Activated CD4-positive, alpha-beta T cell treated with anti-CD3 and anti-CD28 coated beads, Interleukin-2, amount 50 U/mL, for 16 hours (primary cell): ENCODE measurements around the gene CMTM1.
"Not testable (repeated sequence)": the region's sequence is repeated elsewhere in the genome, so short reads cannot be mapped to it uniquely, and the experiment has no call there.

Experiments used
- DNase-seq: peaks from one replicate; pipeline ENCODE4 v3.0.0-alpha.2; 2020

Gene CMTM1

GRCh38 chr16:66563574-66564334 is 2.5 kb upstream of the CMTM1 start:
- peak; percentile 87 for DNase-seq

GRCh38 chr16:66567270-66567669 is 1.0 kb downstream of the CMTM1 start:
- not testable (repeated sequence) for DNase-seq

GRCh38 chr16:66568355-66568754 is 2.1 kb downstream of the CMTM1 start:
- DNase-seq: no peak

GRCh38 chr16:66569131-66569530 is 2.9 kb downstream of the CMTM1 start:
- no peak for DNase-seq

GRCh38 chr16:66569827-66570405 is 3.7 kb downstream of the CMTM1 start:
- DNase-seq: no peak

- no peak for DNase-seq
Measured at GRCh38 chr16:66572356-66572755, 6.1 kb downstream of the CMTM1 start.

GRCh38 chr16:66574081-66574480 is 7.8 kb downstream of the CMTM1 start:
- no peak for DNase-seq

- DNase-seq: no peak
Measured at GRCh38 chr16:66574531-66574930, 8.3 kb downstream of the CMTM1 start.

GRCh38 chr16:66575060-66575459 is 8.8 kb downstream of the CMTM1 start:
- no peak for DNase-seq

- DNase-seq: no peak
Measured at GRCh38 chr16:66576296-66576695, 10.1 kb downstream of the CMTM1 start.

GRCh38 chr16:66578651-66579531 is 12.7 kb downstream of the CMTM1 start, which contains the start of gene CMTM2:
CMTM2 (plus strand) TSS chr16:66579463; CDS start chr16:66579608, 145 bp downstream.
- no peak for DNase-seq

GRCh38 chr16:66580605-66581209 is 14.5 kb downstream of the CMTM1 start:
- DNase-seq: no peak

GRCh38 chr16:66581246-66581952 is 15.2 kb downstream of the CMTM1 start:
- no peak for DNase-seq

- no peak for DNase-seq
Measured at GRCh38 chr16:66585481-66586239, 19.4 kb downstream of the CMTM1 start.

GRCh38 chr16:66587881-66588600 is 21.8 kb downstream of the CMTM1 start:
- DNase-seq: no peak

- DNase-seq: peak; percentile 75
Measured at GRCh38 chr16:66588981-66589713, 22.9 kb downstream of the CMTM1 start.

- DNase-seq: peak; percentile 54
Measured at GRCh38 chr16:66590322-66590721, 24.1 kb downstream of the CMTM1 start.

GRCh38 chr16:66591018-66591417 is 24.8 kb downstream of the CMTM1 start:
- DNase-seq: no peak

- no peak for DNase-seq
Measured at GRCh38 chr16:66592241-66592640, 26.0 kb downstream of the CMTM1 start.

- DNase-seq: no peak
Measured at GRCh38 chr16:66592814-66593213, 26.6 kb downstream of the CMTM1 start.
